ENCODE measurements around the gene IL4. TPM values are rescaled to one million over a fixed set of nuclear protein-coding genes. Genes with fewer than 3 reads are reported as not detected.

Gene IL4
- total RNA-seq, 2 experiments from 2014 or later: not detected

GRCh38 chr5:132639706-132640130, 34.1 kb upstream of the IL4 start:
- Mint-ChIP-seq H3K27ac (no peak overlapping the region), H3K4me3 (no peak overlapping the region)

GRCh38 chr5:132640613-132641012, 33.2 kb upstream of the IL4 start:
- ATAC-seq (ENCODE audit: poor library complexity): no peak
- H3K4me3 Mint-ChIP-seq: no peak overlapping the region

More at GRCh38 chr5:132639706-132640130, 34.1 kb upstream of the IL4 start:
- H3K4me3 ChIP-seq (ENCODE audit: low read length): no peak overlapping the region
- intact Hi-C loops (cut with DNase I, micrococcal nuclease): no loop called here
- no peaks in the 10 kb centered on the region for H3K4me1 ChIP-seq (ENCODE audit: insufficient read depth, low read length)
- H3K36me3 ChIP-seq (ENCODE audit: insufficient read depth, low read length): peaks cover 58% of the 10 kb centered on the region
- DNase-seq (no peak), ATAC-seq (ENCODE audit: poor library complexity) (no peak)
- no peak overlapping the region for H3K27ac ChIP-seq (ENCODE audit: low read depth in 1 of 2, low read length in 2 of 2)
- peaks cover 94% of the 10 kb centered on the region for H3K36me3 Mint-ChIP-seq (ENCODE audit: low read depth)
- no peaks in the 10 kb centered on the region for H3K27me3 Mint-ChIP-seq
- TF ChIP-seq CTCF (IDR thresholded peaks at IDR 0.05): no peak
- H3K9me3 Mint-ChIP-seq: no peaks in the 10 kb centered on the region
- POLR2A ChIA-PET: interaction anchor here (1.1 kb wide), 1 partner anchor 23 kb away, joined by 3 read pairs; no protein-coding TSS in a partner anchor
- no peaks in the 10 kb centered on the region for H3K27me3 ChIP-seq (ENCODE audit: control insufficient read depth in 1 of 2, insufficient read depth in 2 of 2, low read length in 2 of 2)
- no peaks in the 10 kb centered on the region for H3K9me3 ChIP-seq (ENCODE audit: control insufficient read depth in 1 of 2, insufficient read depth in 1 of 2, low read length in 2 of 2)
- CTCF ChIA-PET: interaction anchor here (0.6 to 1.1 kb wide), 2 partner anchors 10 to 415 kb away, joined by 3 to 4 read pairs; no protein-coding TSS in a partner anchor
- H3K4me1 Mint-ChIP-seq (ENCODE audit: low read depth): no peaks in the 10 kb centered on the region

GRCh38 chr5:132641241-132641723, 32.5 kb upstream of the IL4 start:
- Histone ChIP-seq H3K4me3 (ENCODE audit: low read length) (no peak overlapping the region), H3K9me3 (ENCODE audit: control insufficient read depth in 1 of 2, insufficient read depth in 1 of 2, low read length in 2 of 2) (no peaks in the 10 kb centered on the region), H3K27me3 (ENCODE audit: control insufficient read depth in 1 of 2, insufficient read depth in 2 of 2, low read length in 2 of 2) (no peaks in the 10 kb centered on the region), H3K27ac (ENCODE audit: low read depth in 1 of 2, low read length in 2 of 2) (no peak overlapping the region), H3K4me1 (ENCODE audit: insufficient read depth, low read length) (no peaks in the 10 kb centered on the region), H3K36me3 (ENCODE audit: insufficient read depth, low read length) (peaks cover 52% of the 10 kb centered on the region)
- H3K27ac Mint-ChIP-seq: no peak overlapping the region
- no peak overlapping the region for H3K4me3 Mint-ChIP-seq
- peaks cover 81% of the 10 kb centered on the region for H3K36me3 Mint-ChIP-seq (ENCODE audit: low read depth)
- no peak for TF ChIP-seq CTCF (IDR thresholded peaks at IDR 0.05)
- no peaks in the 10 kb centered on the region for H3K9me3 Mint-ChIP-seq
- H3K27me3 Mint-ChIP-seq: no peaks in the 10 kb centered on the region
- intact Hi-C loops (cut with DNase I, micrococcal nuclease): no loop called here
- CTCF ChIA-PET: no interaction called here
- POLR2A ChIA-PET: no interaction called here
- no peak for ATAC-seq (ENCODE audit: poor library complexity)
- no peak for DNase-seq
- no peaks in the 10 kb centered on the region for H3K4me1 Mint-ChIP-seq (ENCODE audit: low read depth)

More at GRCh38 chr5:132640613-132641012, 33.2 kb upstream of the IL4 start:
- peaks cover 86% of the 10 kb centered on the region for H3K36me3 Mint-ChIP-seq (ENCODE audit: low read depth)
- no peak for TF ChIP-seq CTCF (IDR thresholded peaks at IDR 0.05)
- Histone ChIP-seq H3K9me3 (ENCODE audit: control insufficient read depth in 1 of 2, insufficient read depth in 1 of 2, low read length in 2 of 2) (no peaks in the 10 kb centered on the region), H3K4me1 (ENCODE audit: insufficient read depth, low read length) (no peaks in the 10 kb centered on the region), H3K27me3 (ENCODE audit: control insufficient read depth in 1 of 2, insufficient read depth in 2 of 2, low read length in 2 of 2) (no peaks in the 10 kb centered on the region), H3K36me3 (ENCODE audit: insufficient read depth, low read length) (peaks cover 53% of the 10 kb centered on the region), H3K4me3 (ENCODE audit: low read length) (no peak overlapping the region), H3K27ac (ENCODE audit: low read depth in 1 of 2, low read length in 2 of 2) (no peak overlapping the region)
- H3K4me1 Mint-ChIP-seq (ENCODE audit: low read depth): no peaks in the 10 kb centered on the region
- intact Hi-C loops (cut with DNase I, micrococcal nuclease): no loop called here
- DNase-seq: no peak
- H3K9me3 Mint-ChIP-seq: no peaks in the 10 kb centered on the region
- no peaks in the 10 kb centered on the region for H3K27me3 Mint-ChIP-seq
- ChIA-PET POLR2A (no interaction called here), CTCF (no interaction called here)
- no peak overlapping the region for H3K27ac Mint-ChIP-seq
